DOHH2 (cell line): ENCODE results near the gene THAP4.
A peak's percentile ranks its signal among the peaks of the same experiment; 100 is the strongest.

Source experiments
- H3F3A ChIP-seq: fragments of 200-600 bp; sonication (generic), shearing (Covaris generic); 2 replicates; pipeline ENCODE4 v1.6.0; 2016; ENCODE audit warnings: antibody characterized with exemption, mild to moderate bottlenecking; ENCODE audit not compliant: control insufficient read depth, insufficient read depth
- H3K27ac ChIP-seq: fragments of 200-600 bp; sonication (generic); 2 replicates; pipeline ENCODE4 v1.5.1; 2014; ENCODE audit warnings: low read depth, mild to moderate bottlenecking, low read length, moderate library complexity
- H3K27me3 ChIP-seq: fragments of 200-600 bp; sonication (generic); 2 replicates; pipeline ENCODE4 v1.6.1; 2014; ENCODE audit warnings: mild to moderate bottlenecking, low read length, mixed read lengths; ENCODE audit not compliant: control insufficient read depth
- H3K36me3 ChIP-seq: fragments of 200-600 bp; sonication (generic); 2 replicates; pipeline ENCODE4 v1.6.1; 2014; ENCODE audit warnings: mild to moderate bottlenecking, low read length, moderate library complexity, mixed read lengths; ENCODE audit not compliant: control insufficient read depth
- H3K4me1 ChIP-seq: fragments of 200-600 bp; sonication (generic); 2 replicates; pipeline ENCODE4 v1.6.1; 2014; ENCODE audit warnings: mild to moderate bottlenecking, low read length, mixed read lengths; ENCODE audit not compliant: control insufficient read depth
- H3K4me2 ChIP-seq: fragments of 200-600 bp; sonication (generic); 2 replicates; pipeline ENCODE4 v1.6.0; 2014; ENCODE audit warnings: mild to moderate bottlenecking, low read length, moderate library complexity
- H3K4me3 ChIP-seq: fragments of 200-600 bp; sonication (generic); 2 replicates; pipeline ENCODE4 v1.5.1; 2014; ENCODE audit warnings: mild to moderate bottlenecking, low read length, mixed read lengths
- H3K79me2 ChIP-seq: fragments of 200-600 bp; sonication (generic); 2 replicates; pipeline ENCODE4 v1.6.1; 2014; ENCODE audit warnings: mild to moderate bottlenecking, low read length, mixed read lengths; ENCODE audit not compliant: control insufficient read depth
- H3K9me2 ChIP-seq: fragments of 200-600 bp; sonication (generic); replicated peaks from 2 replicates; pipeline ENCODE4 v1.6.1; 2014; ENCODE audit warnings: mild to moderate bottlenecking, low read length, mixed read lengths; ENCODE audit not compliant: control insufficient read depth
- H3K9me3 ChIP-seq: fragments of 200-600 bp; sonication (generic); 2 replicates; pipeline ENCODE4 v1.6.1; 2014; ENCODE audit warnings: antibody characterized with exemption, low read length, mixed read lengths; ENCODE audit not compliant: control insufficient read depth, insufficient read depth
- H4K20me1 ChIP-seq: fragments of 200-600 bp; sonication (generic); 2 replicates; pipeline ENCODE4 v1.6.0; 2014; ENCODE audit warnings: low read depth, mild to moderate bottlenecking, antibody characterized with exemption, low read length, moderate library complexity; ENCODE audit not compliant: control insufficient read depth, insufficient read depth
- CTCF ChIP-seq: fragments of 200-600 bp; sonication (generic); IDR thresholded peaks from one replicate; pipeline ENCODE4 v1.5.1; 2014; ENCODE audit warnings: antibody characterized with exemption, mild to moderate bottlenecking, low read depth, low read length; ENCODE audit not compliant: poor library complexity, severe bottlenecking
- EZH2phosphoT487 ChIP-seq: fragments of 200-600 bp; sonication (generic); IDR thresholded peaks from 2 replicates; pipeline ENCODE4 v1.6.1; 2017; ENCODE audit warnings: borderline replicate concordance, mild to moderate bottlenecking, antibody characterized with exemption, low read length, moderate library complexity, mixed read lengths

The THAP4 gene

GRCh38 chr2:241660593-241661213, 23.7 kb upstream of the THAP4 start:
- H3K9me2 ChIP-seq = no peaks in the 10 kb centered on the region
- no peaks in the 10 kb centered on the region for H3K9me3 ChIP-seq
- no peaks in the 10 kb centered on the region for H3F3A ChIP-seq
- H3K4me1 ChIP-seq = no peaks in the 10 kb centered on the region
- no peak overlapping the region for H3K4me3 ChIP-seq
- no peaks in the 10 kb centered on the region for H3K79me2 ChIP-seq
- no peaks in the 10 kb centered on the region; the same call in 1 of the 2 replicates for H4K20me1 ChIP-seq
- no peak overlapping the region for H3K27ac ChIP-seq
- no peaks in the 10 kb centered on the region for H3K27me3 ChIP-seq
- peaks cover 36% of the 10 kb centered on the region for H3K36me3 ChIP-seq
- TF ChIP-seq EZH2phosphoT487 = no peak
- TF ChIP-seq CTCF = no peak
- H3K4me2 ChIP-seq = no peak overlapping the region

GRCh38 chr2:241659150-241659739, 22.3 kb upstream of the THAP4 start:
- Histone ChIP-seq H4K20me1 (no peaks in the 10 kb centered on the region), H3K4me2 (no peak overlapping the region), H3K79me2 (no peaks in the 10 kb centered on the region), H3K4me1 (no peaks in the 10 kb centered on the region), H3K4me3 (no peak overlapping the region), H3K27me3 (no peaks in the 10 kb centered on the region), H3K27ac (no peak overlapping the region), H3F3A (no peaks in the 10 kb centered on the region), H3K9me3 (no peaks in the 10 kb centered on the region), H3K36me3 (peaks cover 49% of the 10 kb centered on the region), H3K9me2 (no peaks in the 10 kb centered on the region)
- TF ChIP-seq EZH2phosphoT487 (no peak), CTCF (peak; percentile 62)

GRCh38 chr2:241658296-241658695, 21.3 kb upstream of the THAP4 start:
- H3K9me3 ChIP-seq = no peaks in the 10 kb centered on the region
- no peak overlapping the region for H3K4me2 ChIP-seq
- no peaks in the 10 kb centered on the region for H3F3A ChIP-seq
- H3K4me1 ChIP-seq = no peaks in the 10 kb centered on the region
- H4K20me1 ChIP-seq = no peaks in the 10 kb centered on the region
- H3K27me3 ChIP-seq = no peaks in the 10 kb centered on the region
- TF ChIP-seq CTCF = no peak
- H3K9me2 ChIP-seq = no peaks in the 10 kb centered on the region
- no peak overlapping the region for H3K27ac ChIP-seq
- no peak overlapping the region for H3K4me3 ChIP-seq
- H3K79me2 ChIP-seq = no peaks in the 10 kb centered on the region
- peaks cover 53% of the 10 kb centered on the region for H3K36me3 ChIP-seq
